ENCODE measurements around the gene CAPS.

Gene CAPS

GRCh38 chr19:5948752-5949564 lies 34.9 kb downstream of the CAPS start:
- DNase-seq (ENCODE audit: low read depth) = no peak
- no peak for TF ChIP-seq CTCF (conservative IDR thresholded peaks at IDR 0.05; ENCODE audit: low read depth, low read length)
- H3K4me3 ChIP-seq (ENCODE audit: low read length) = no peak overlapping the region

GRCh38 chr19:5949792-5950305 lies 35.8 kb downstream of the CAPS start:
- no peak overlapping the region for H3K4me3 ChIP-seq (ENCODE audit: low read length)
- no peak for DNase-seq (ENCODE audit: low read depth)

GRCh38 chr19:5950741-5951140 lies 36.7 kb downstream of the CAPS start:
- no peak for TF ChIP-seq CTCF (conservative IDR thresholded peaks at IDR 0.05; ENCODE audit: low read depth, low read length)

More at GRCh38 chr19:5949792-5950305, 35.8 kb downstream of the CAPS start:
- TF ChIP-seq CTCF (conservative IDR thresholded peaks at IDR 0.05; ENCODE audit: low read depth, low read length) = no peak

GRCh38 chr19:5951338-5951861 lies 37.3 kb downstream of the CAPS start:
- no peak for DNase-seq (ENCODE audit: low read depth)
- no peak for TF ChIP-seq CTCF (conservative IDR thresholded peaks at IDR 0.05; ENCODE audit: low read depth, low read length)
- no peak overlapping the region for H3K4me3 ChIP-seq (ENCODE audit: low read length)

More at GRCh38 chr19:5950741-5951140, 36.7 kb downstream of the CAPS start:
- H3K4me3 ChIP-seq (ENCODE audit: low read length) = no peak overlapping the region
- DNase-seq (ENCODE audit: low read depth) = no peak

- no peak for DNase-seq (ENCODE audit: low read depth)
- no peak for TF ChIP-seq CTCF (conservative IDR thresholded peaks at IDR 0.05; ENCODE audit: low read depth, low read length)
- H3K4me3 ChIP-seq (ENCODE audit: low read length) = no peak overlapping the region
Observed at GRCh38 chr19:5952193-5953029, 38.4 kb downstream of the CAPS start.

GRCh38 chr19:5953030-5953589 lies 39.1 kb downstream of the CAPS start:
- no peak overlapping the region for H3K4me3 ChIP-seq (ENCODE audit: low read length)
- no peak for DNase-seq (ENCODE audit: low read depth)
- TF ChIP-seq CTCF (conservative IDR thresholded peaks at IDR 0.05; ENCODE audit: low read depth, low read length) = no peak
